ENCODE measurements around the gene CTDP1.

CTDP1 gene, protein sequence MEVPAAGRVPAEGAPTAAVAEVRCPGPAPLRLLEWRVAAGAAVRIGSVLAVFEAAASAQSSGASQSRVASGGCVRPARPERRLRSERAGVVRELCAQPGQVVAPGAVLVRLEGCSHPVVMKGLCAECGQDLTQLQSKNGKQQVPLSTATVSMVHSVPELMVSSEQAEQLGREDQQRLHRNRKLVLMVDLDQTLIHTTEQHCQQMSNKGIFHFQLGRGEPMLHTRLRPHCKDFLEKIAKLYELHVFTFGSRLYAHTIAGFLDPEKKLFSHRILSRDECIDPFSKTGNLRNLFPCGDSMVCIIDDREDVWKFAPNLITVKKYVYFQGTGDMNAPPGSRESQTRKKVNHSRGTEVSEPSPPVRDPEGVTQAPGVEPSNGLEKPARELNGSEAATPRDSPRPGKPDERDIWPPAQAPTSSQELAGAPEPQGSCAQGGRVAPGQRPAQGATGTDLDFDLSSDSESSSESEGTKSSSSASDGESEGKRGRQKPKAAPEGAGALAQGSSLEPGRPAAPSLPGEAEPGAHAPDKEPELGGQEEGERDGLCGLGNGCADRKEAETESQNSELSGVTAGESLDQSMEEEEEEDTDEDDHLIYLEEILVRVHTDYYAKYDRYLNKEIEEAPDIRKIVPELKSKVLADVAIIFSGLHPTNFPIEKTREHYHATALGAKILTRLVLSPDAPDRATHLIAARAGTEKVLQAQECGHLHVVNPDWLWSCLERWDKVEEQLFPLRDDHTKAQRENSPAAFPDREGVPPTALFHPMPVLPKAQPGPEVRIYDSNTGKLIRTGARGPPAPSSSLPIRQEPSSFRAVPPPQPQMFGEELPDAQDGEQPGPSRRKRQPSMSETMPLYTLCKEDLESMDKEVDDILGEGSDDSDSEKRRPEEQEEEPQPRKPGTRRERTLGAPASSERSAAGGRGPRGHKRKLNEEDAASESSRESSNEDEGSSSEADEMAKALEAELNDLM

DNA sequence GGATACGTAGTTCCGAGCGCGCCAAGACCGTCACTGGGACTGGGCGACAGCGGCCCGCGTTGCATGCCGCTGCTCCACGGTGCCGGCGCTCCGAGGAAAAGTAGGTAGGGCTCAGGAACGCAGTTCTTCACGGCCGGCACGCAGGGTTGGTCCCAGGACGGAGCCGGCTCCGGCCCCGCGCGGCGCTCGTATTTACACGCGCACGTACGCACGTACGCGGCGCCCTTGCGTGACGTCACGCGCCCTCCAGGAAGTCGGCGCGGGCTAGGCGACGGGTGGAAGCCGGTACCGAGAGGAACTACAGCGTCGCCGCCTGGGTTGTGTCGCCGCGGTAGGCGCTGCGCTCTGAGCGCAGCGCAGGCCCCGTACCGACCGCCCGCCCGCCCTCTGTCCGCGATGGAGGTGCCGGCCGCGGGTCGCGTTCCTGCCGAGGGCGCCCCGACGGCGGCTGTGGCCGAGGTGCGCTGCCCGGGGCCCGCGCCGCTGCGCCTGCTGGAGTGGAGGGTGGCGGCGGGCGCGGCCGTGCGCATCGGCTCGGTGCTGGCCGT, at the start of gene CTDP1:
Gene CTDP1, plus strand, starts transcription at position 252 of the 548 bp plus-strand sequence. Its CDS starts 145 bp downstream, at position 397.
- Mint-ChIP-seq H3K9me3 (no peaks in the 10 kb centered on the region), H3K27ac (peak within 1 kb of the TSS; percentile 100), H3K4me1 (ENCODE audit: low read depth) (peaks cover 72% of the 10 kb centered on the region), H3K4me3 (peak within 1 kb of the TSS; percentile 91), H3K27me3 (no peaks in the 10 kb centered on the region), H3K36me3 (ENCODE audit: low read depth) (peaks cover 81% of the 10 kb centered on the region)
- no peak for DNase-seq

DNA sequence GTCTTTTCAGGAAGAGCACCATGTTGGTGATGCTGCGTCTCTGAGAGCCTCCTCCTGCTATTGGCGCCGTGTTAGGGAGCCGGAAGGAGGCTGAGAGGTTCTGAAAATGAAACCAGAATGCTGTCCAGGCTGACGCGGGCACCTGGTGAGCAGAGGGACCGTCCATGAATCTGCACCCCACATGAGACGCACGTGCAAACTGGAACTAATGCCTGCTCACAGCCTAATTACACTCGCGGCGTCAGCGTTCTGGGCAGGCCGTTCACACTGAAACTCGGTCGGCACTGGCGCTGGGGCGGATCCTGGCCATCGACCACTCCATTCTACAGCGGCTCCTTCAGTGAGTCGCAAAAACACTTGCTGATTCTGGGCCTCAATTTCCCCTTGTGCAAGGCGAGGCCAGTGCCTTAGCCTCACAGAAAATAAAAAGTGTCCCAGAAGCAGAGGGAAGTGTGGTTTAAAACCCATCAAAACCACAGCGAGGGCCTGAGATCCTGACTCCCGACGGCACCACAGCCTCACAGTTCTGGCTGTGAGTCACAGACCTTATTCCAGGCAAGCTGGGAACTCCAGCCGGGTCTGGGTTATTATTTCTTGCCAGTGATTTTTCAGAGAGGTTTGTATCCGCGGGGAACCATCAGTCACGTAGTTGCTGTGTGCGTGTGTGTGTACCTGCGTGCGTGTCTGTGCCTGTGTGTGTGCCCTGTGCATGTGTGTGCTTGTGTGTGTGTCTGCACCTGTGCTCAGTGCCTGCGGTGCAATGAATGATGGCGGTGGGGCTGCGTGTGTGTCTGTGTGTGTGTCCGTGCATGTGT, 49.1 kb upstream of the CTDP1 start:
- no peak for DNase-seq
- no peak overlapping the region for H3K4me3 Mint-ChIP-seq

DNA sequence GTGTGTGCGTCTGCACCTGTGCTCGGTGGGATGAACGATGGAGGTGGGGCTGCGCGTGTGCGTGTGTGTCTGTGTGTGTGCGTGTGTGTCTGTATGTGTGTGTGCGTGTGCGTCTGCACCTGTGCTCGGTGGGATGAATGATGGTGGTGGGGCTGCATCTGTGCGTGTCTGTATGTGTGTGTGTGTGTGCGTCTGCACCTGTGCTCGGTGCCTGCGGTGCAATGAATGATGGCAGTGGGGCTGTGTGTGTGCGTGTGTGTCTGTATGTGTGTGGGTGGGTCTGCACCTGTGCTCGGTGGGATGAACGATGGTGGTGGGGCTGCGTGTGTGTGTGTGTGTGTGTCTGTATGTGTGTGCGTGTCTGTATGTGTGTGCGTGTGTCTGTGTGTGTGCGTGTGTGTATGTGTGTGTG, 48.5 kb upstream of the CTDP1 start:
- Mint-ChIP-seq H3K4me3 (no peak overlapping the region), H3K27me3 (no peaks in the 10 kb centered on the region), H3K4me1 (ENCODE audit: low read depth) (peaks cover 3% of the 10 kb centered on the region), H3K27ac (no peak overlapping the region), H3K9me3 (no peaks in the 10 kb centered on the region), H3K36me3 (ENCODE audit: low read depth) (no peaks in the 10 kb centered on the region)
- no peak for DNase-seq

More for the DNA sequence above, 49.1 kb upstream of the CTDP1 start:
- peaks cover 3% of the 10 kb centered on the region for H3K4me1 Mint-ChIP-seq (ENCODE audit: low read depth)
- H3K27me3 Mint-ChIP-seq = peaks cover 4% of the 10 kb centered on the region
- no peak overlapping the region for H3K27ac Mint-ChIP-seq
- no peaks in the 10 kb centered on the region for H3K36me3 Mint-ChIP-seq (ENCODE audit: low read depth)
- H3K9me3 Mint-ChIP-seq = no peaks in the 10 kb centered on the region

DNA sequence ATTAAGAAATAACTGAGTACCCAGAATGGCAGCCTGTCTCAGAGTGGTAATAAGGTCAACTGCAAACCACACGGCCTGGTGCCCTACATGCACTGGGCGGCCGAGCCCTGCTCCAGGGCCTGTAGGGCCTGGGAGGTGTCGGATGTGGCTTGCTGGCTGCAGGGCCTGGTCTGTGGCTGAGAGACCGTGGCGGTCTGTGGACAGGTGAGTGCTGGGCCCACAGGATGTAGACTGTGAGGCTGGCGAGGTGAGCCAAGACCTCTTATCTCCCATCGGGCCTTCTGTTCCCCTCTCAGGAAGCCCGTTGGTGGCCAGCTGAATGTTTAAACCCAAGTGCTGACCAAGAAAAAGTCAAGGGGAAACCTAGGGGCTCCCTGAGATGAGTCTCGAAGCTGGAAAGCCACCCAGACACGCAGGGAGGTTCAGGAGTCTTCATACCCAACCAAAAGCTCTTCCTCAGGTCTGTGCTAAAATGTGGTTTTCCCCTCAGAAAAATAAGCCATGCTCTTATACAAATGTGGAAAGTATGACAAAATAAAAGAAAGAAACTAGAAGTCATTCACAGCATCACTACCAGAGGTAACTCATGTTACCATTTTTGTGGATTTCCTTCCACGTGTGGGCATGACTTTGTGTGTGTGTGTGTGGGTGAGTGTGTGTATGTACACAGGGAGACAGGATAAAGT, 47.7 kb upstream of the CTDP1 start:
- no peak for DNase-seq
- Mint-ChIP-seq H3K27me3 (peaks cover 2% of the 10 kb centered on the region), H3K9me3 (no peaks in the 10 kb centered on the region), H3K36me3 (ENCODE audit: low read depth) (no peaks in the 10 kb centered on the region), H3K4me3 (no peak overlapping the region), H3K27ac (no peak overlapping the region), H3K4me1 (ENCODE audit: low read depth) (peaks cover 3% of the 10 kb centered on the region)

DNA sequence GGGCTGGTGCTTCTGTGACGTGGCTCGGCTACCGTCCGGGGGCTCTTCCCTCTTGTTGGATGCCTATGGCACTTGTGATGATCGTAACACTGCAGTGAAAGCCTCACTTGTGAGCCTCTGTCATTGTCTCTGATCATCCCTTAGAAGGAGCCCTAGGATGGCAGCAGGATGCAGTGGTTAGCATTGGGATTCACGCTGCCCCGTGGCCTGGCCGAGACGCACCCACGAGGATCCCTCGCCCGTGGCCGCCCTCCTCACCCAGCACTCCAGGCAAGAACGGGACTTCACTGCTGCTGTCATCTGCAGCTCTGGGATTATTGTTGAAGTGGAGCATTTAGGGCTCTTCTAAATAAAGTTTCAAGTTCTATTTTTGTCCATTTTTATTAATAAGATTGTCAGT, 46.8 kb upstream of the CTDP1 start:
- no peak overlapping the region for H3K4me3 Mint-ChIP-seq

DNA sequence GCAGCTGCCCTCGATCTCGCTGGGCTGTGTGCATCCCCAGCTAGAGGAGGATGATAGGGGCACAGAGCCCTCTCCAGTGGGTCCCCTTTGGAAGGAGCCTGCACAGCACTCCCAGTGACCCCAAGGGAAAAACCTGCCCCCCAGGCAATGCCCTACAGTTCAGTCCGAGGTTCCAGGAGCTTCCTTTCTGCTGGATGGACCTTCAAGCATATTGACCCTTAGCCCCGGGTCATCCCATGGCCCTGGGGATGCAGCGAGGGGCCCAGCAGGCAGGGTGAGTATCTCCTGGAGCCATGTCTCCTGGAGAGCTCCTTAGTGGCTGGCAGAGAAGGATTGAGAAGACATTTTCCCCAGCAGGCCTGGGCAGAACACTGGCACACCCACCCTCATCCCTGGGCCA, 45.4 kb upstream of the CTDP1 start:
- H3K27ac Mint-ChIP-seq = no peak overlapping the region
- no peaks in the 10 kb centered on the region for H3K9me3 Mint-ChIP-seq
- peaks cover 3% of the 10 kb centered on the region for H3K4me1 Mint-ChIP-seq (ENCODE audit: low read depth)
- no peak for DNase-seq
- peaks cover 12% of the 10 kb centered on the region for H3K27me3 Mint-ChIP-seq
- H3K4me3 Mint-ChIP-seq = no peak overlapping the region
- H3K36me3 Mint-ChIP-seq (ENCODE audit: low read depth) = no peaks in the 10 kb centered on the region

More for the DNA sequence above, 46.8 kb upstream of the CTDP1 start:
- DNase-seq = no peak
- peaks cover 6% of the 10 kb centered on the region for H3K27me3 Mint-ChIP-seq
- H3K4me1 Mint-ChIP-seq (ENCODE audit: low read depth) = peaks cover 3% of the 10 kb centered on the region
- no peaks in the 10 kb centered on the region for H3K36me3 Mint-ChIP-seq (ENCODE audit: low read depth)
- no peak overlapping the region for H3K27ac Mint-ChIP-seq
- H3K9me3 Mint-ChIP-seq = no peaks in the 10 kb centered on the region

DNA sequence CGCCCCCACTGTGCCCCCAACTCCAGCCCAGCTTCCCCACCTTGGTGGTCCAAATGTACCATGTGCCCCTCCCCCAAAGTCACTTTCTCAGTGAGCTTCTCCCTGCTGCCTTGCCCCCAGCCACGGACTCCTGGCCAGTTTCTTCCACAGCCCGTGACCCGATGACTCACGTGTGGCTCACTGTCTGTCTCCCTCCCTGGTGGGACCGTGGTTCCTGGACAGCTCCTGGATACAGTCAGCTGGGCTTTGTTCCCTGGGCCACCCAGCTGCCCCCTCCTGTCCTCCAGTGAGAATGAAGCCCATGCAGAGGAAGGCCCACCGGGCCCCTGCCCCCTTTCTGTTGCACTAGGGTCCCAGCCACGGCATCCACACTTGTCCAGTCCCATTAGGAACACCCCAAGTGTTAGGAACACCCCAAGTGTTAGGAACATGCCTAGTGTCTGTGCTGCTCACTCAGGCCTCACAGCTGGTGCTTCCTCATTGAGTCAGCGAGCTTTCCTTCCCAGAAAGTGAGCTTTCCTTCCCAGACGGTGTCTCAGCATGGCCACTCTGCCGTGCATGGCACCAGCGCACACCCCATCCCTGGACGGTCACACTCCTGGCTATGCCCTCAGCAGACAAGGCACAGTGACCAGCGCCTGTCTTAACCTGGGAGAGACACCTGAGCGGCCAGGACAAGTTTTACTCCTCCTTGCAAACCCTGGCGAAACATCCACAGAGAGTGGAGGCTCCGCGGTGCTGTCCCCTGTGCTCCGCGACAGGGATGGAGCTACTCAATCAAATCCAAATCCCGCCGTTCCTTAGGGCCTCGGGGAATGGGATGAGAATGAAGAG, 44.8 kb upstream of the CTDP1 start:
- DNase-seq = no peak
- peaks cover 18% of the 10 kb centered on the region for H3K27me3 Mint-ChIP-seq
- no peak overlapping the region for H3K4me3 Mint-ChIP-seq
- H3K27ac Mint-ChIP-seq = no peak overlapping the region
- H3K36me3 Mint-ChIP-seq (ENCODE audit: low read depth) = no peaks in the 10 kb centered on the region
- H3K4me1 Mint-ChIP-seq (ENCODE audit: low read depth) = peaks cover 3% of the 10 kb centered on the region
- H3K9me3 Mint-ChIP-seq = no peaks in the 10 kb centered on the region

DNA sequence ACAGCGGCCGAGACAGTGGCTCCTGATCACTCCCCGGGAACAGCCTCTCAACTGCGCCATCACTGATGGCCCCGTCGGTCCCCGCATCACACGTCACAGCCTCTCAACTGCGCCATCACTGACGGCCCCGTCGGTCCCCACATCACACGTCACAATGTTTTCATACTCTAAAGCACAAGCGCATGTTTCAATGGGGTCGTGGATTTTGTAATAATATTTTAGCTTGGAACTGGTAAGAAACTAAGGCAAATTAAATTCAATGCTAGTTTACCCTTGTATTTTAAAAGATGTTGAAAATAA, 44.2 kb upstream of the CTDP1 start:
- H3K36me3 Mint-ChIP-seq (ENCODE audit: low read depth) = no peaks in the 10 kb centered on the region
- DNase-seq = no peak
- no peak overlapping the region for H3K27ac Mint-ChIP-seq
- H3K27me3 Mint-ChIP-seq = peaks cover 22% of the 10 kb centered on the region
- H3K4me1 Mint-ChIP-seq (ENCODE audit: low read depth) = peaks cover 3% of the 10 kb centered on the region
- H3K4me3 Mint-ChIP-seq = no peak overlapping the region
- H3K9me3 Mint-ChIP-seq = no peaks in the 10 kb centered on the region

DNA sequence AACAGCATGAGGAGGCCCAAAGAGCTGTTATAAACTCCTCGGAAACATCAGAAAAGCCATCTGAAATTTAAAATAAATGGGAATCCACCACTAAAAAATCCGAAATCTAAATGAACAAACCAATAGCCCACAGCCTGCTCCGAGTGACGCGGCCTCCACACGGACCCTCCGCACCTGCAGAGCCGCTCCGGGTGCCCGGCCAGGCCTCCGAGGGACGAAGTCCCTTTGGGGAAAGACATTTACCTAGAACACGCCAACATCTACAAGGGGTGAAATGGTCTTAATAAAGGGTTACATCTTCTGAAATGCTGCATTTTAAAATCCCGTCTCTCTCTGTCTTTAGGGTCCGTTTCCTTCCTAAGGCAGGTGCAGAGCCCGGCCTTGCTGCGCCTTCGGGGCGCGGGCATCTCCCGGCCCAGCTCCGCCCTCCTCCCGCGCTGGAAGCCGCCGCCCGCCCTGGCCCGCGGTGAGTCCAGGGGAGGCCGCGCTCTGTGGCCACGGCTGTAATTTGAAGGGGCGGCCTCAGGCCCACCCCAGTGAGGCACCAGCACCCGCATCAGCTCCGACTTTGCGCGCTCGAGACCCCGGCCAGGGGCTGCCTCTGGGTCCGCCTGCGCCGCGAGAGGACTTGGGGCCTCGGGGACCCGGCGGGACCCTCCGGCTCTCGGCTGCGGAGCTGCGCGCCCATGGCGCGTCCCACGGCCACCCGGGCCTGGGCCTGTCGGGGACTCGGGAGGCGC, 42.3 kb upstream of the CTDP1 start:
- DNase-seq = no peak
- no peak overlapping the region for H3K4me3 Mint-ChIP-seq
- H3K36me3 Mint-ChIP-seq (ENCODE audit: low read depth) = no peaks in the 10 kb centered on the region
- no peak overlapping the region for H3K27ac Mint-ChIP-seq
- no peaks in the 10 kb centered on the region for H3K4me1 Mint-ChIP-seq (ENCODE audit: low read depth)
- H3K27me3 Mint-ChIP-seq = peaks cover 22% of the 10 kb centered on the region
- H3K9me3 Mint-ChIP-seq = no peaks in the 10 kb centered on the region

DNA sequence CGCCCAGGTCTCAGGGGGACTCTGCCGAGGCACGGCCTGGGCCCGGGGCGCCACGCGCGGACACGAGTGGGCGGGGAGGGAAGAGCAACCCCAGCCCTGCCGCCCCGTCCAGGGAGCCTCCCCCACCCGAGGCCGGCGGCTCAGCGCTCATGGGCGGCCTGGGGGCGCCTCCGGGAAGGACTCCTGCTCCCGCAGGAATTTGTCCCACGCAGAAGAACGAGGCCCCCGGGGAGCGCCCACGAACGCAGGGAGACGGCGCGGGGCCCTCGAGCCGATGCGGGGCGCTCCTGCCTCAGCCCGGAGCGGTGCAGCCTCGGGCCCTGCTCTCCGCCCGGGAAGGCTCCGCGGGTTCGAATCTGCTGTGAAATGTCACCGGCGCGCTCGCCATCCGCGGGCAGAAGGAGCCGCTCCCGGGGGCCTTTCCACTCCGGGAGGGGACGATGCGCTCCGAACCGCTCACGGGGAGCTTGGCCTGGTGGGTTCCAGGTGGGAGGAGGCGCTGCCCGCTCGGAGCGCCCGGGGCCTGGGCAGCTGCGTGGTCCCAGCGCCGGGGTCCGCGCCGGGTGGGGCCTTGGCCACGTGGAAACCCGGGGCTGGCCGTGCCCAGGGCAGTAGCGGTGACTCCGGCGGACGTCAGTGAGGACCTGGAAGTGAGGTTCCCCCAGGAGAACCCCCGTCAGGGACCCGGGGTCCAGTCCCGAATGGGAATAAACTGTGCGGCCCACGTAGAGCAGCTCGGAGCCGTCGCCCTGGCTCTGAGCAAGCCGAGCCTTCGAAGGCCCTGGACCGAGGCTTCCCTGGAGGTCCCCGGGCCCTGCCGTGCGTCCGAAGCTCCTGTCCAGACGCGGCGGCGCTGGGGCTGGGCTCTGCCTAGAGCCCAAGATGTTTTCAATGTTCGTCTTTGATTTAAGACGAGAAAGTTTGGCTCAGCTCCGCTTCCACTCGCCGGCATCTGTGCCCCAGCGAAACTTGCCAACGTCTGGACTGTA, 41.4 kb upstream of the CTDP1 start:
- peaks cover 22% of the 10 kb centered on the region for H3K27me3 Mint-ChIP-seq

DNA sequence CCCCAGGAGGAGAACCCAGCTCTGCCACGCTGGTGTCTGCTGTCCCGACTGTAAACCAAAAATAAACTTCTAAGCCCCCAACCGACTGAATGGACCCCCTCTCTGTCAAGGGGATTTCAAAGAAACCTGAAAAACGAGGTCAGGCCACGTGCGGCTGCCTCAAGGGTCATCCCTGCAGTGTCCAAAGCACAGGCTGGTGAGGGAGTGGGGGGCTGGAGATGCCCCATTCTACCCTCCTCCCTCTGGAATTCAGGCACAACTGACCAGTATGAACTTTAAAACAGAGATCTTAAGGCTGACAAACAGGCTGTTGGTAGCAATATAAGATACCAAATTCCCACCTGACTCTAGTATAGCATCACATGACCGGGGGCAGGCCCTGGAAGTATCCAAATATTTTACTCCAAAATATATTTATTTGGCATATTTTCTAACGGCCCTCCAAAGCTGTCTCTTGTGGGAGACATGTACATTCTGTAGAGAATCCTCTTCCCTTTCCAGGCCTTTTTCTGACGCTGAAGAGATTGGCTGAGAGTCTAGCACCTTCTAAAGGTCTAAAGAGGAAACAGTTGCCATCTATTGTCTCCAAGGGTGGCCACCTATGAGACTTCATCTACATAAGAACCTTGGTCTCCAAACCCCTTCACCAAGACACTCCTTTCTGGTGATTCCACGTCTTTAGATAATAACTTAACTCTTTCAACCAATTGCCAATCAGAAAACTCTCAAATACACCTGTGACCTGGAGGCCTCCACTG, 40.4 kb upstream of the CTDP1 start:
- Mint-ChIP-seq H3K27me3 (peaks cover 22% of the 10 kb centered on the region), H3K4me3 (no peak overlapping the region), H3K36me3 (ENCODE audit: low read depth) (no peaks in the 10 kb centered on the region), H3K27ac (no peak overlapping the region), H3K9me3 (no peaks in the 10 kb centered on the region), H3K4me1 (ENCODE audit: low read depth) (peaks cover 11% of the 10 kb centered on the region)
- no peak for DNase-seq

More for the DNA sequence above, 41.4 kb upstream of the CTDP1 start:
- Mint-ChIP-seq H3K27ac (no peak overlapping the region), H3K4me3 (no peak overlapping the region), H3K36me3 (ENCODE audit: low read depth) (no peaks in the 10 kb centered on the region), H3K9me3 (no peaks in the 10 kb centered on the region), H3K4me1 (ENCODE audit: low read depth) (peaks cover 6% of the 10 kb centered on the region)
- DNase-seq = no peak

Measured in activated T-cell treated with anti-CD3 and anti-CD28 coated beads, Interleukin-2, amount 50 U/mL, for 24 hours (primary cell).